Measurements from ENCODE around the gene DNAH10. TPM values are rescaled to one million over a fixed set of nuclear protein-coding genes. Genes with fewer than 3 reads are reported as not detected.

The DNAH10 gene
- total RNA-seq, 4 donors from 2014 or later, result 0.18 to 0.65 TPM; not detected in 2

GRCh38 chr12:123941000-123941399 is 178.9 kb downstream of the DNAH10 start:
- intact Hi-C loops (cut with DNase I; ENCODE audit: low total_unique reads), result no loop called here
- Histone ChIP-seq H3K9me3 (no peaks in the 10 kb centered on the region), H3K27ac (no peak overlapping the region), H3K27me3 (no peaks in the 10 kb centered on the region), H3K4me1 (no peaks in the 10 kb centered on the region), H3K36me3 (peaks cover 0 to 57% of the 10 kb centered on the region in 2 donors), H3K4me3 (no peak overlapping the region)
- DNase-seq (no peak), ATAC-seq (no peak)
- in situ Hi-C loops (cut with MboI; ENCODE audit: low sequenced_read_pairs in 4 of 4), result no loop called here
- TF ChIP-seq, protein P1, sequence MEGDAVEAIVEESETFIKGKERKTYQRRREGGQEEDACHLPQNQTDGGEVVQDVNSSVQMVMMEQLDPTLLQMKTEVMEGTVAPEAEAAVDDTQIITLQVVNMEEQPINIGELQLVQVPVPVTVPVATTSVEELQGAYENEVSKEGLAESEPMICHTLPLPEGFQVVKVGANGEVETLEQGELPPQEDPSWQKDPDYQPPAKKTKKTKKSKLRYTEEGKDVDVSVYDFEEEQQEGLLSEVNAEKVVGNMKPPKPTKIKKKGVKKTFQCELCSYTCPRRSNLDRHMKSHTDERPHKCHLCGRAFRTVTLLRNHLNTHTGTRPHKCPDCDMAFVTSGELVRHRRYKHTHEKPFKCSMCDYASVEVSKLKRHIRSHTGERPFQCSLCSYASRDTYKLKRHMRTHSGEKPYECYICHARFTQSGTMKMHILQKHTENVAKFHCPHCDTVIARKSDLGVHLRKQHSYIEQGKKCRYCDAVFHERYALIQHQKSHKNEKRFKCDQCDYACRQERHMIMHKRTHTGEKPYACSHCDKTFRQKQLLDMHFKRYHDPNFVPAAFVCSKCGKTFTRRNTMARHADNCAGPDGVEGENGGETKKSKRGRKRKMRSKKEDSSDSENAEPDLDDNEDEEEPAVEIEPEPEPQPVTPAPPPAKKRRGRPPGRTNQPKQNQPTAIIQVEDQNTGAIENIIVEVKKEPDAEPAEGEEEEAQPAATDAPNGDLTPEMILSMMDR (IDR thresholded peaks at IDR 0.05 in 4 of 5, conservative IDR thresholded peaks at IDR 0.05 in 1 of 5), result no peak
- TF ChIP-seq POLR2A (IDR thresholded peaks at IDR 0.05), result no peak

DNA sequence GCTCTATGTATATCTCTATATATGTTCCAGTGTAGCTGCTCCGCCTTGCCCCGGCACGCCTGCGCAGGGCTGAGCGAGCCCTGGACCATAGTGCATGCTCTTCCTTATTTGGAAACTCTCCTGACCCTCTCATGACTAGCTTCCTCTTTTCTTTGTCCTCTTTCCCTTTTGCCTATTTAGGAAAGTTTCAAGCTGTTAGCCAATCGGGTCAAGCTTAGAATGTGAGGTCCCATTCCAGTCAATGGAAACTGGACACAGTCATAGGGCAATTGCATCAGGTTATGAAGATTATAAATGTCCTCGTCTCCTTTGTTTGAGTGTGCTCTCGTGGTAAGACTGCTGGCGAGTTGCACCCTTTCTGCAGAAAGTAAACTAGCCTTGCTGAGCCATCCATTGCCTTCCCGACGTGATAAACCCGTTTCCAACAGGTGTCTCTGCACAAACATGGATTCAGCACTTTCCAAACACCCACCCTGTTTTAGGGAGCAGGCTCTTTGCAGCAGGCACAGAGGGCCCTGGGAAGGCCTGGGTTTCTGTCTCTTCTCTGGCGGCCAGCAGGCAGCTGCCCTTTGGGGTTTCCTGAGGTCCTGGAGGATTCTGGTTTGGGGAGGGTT is 179.6 kb downstream of the DNAH10 start:
- Histone ChIP-seq H3K4me3 (no peak overlapping the region), H3K27me3 (no peaks in the 10 kb centered on the region), H3K9me3 (no peaks in the 10 kb centered on the region), H3K4me1 (no peaks in the 10 kb centered on the region), H3K36me3 (peaks cover 0 to 53% of the 10 kb centered on the region in 2 donors), H3K27ac (no peak overlapping the region)
- DNase-seq (no peak), ATAC-seq (no peak)
- intact Hi-C loops (cut with DNase I; ENCODE audit: low total_unique reads), result no loop called here
- in situ Hi-C loops (cut with MboI; ENCODE audit: low sequenced_read_pairs in 4 of 4), result no loop called here
- TF ChIP-seq, protein P1 (IDR thresholded peaks at IDR 0.05 in 4 of 5, conservative IDR thresholded peaks at IDR 0.05 in 1 of 5), result no peak
- TF ChIP-seq POLR2A (IDR thresholded peaks at IDR 0.05), result no peak

DNA sequence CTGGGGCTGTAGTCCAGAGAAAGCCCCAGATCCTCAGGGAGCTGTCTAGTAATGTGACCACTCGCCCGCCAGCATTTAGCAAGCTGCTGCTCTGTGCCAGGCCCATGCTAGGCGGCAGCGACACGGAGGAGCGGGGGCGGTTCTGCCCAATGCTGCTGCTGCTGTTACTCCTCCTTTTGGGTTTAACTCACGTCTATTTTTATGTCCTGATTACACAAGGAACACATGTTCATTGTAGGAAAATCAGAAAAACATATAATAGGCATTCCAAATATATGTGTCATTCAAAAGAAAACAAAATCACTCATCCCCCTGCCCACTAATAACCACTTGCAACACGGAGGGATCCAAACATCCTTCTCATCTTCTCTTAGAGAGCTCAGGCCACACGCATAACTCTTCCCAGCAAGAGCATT is 180.1 kb downstream of the DNAH10 start:
- ATAC-seq, result no peak
- Histone ChIP-seq H3K27me3 (no peaks in the 10 kb centered on the region), H3K4me3 (no peak overlapping the region), H3K36me3 (peaks cover 0 to 49% of the 10 kb centered on the region in 2 donors), H3K4me1 (no peaks in the 10 kb centered on the region), H3K27ac (no peak overlapping the region), H3K9me3 (no peaks in the 10 kb centered on the region)
- intact Hi-C loops (cut with DNase I; ENCODE audit: low total_unique reads), result no loop called here
- TF ChIP-seq POLR2A (IDR thresholded peaks at IDR 0.05), result no peak
- TF ChIP-seq, protein P1 (IDR thresholded peaks at IDR 0.05 in 4 of 5, conservative IDR thresholded peaks at IDR 0.05 in 1 of 5), result no peak
- in situ Hi-C loops (cut with MboI; ENCODE audit: low sequenced_read_pairs in 4 of 4), result no loop called here
- no peak for DNase-seq

DNA sequence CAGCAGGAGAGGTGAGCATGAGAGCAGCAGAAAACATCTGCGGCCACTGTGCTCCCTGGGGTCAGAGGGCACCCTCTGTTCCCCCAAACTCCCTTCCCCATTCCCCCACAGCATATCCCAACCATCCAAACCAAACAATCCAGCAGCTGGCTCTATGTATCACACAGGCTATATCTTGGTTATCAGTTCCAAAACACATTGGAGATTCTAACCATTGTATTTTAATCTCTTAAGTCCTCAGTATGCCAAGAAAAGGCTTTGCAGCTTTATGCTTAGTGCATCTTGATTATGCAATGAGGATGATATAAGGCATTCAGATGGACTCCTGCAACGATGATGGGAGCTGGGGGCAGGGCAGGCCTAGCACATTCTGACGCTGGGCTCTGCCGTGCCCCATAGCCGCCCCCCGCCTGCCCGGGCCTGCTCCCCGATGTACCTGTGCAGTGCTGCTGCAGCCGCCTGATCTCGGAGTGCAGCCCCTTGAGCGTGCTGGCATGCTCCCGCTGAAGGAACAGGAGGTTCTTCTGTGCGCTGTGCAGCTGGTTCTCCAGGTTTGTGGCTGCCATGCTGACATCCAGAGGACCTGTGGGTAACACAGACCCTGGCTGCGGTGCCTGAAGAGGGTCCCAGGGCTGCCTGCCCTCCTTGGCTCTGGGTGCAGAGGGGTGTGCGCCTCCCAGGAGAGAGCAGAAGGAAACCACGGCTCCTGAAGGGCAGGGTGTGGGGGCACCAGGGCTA is 181.0 kb downstream of the DNAH10 start:
- intact Hi-C loops (cut with DNase I; ENCODE audit: low total_unique reads), result no loop called here
- ATAC-seq, result no peak
- Histone ChIP-seq H3K27me3 (no peaks in the 10 kb centered on the region), H3K27ac (no peak overlapping the region), H3K9me3 (no peaks in the 10 kb centered on the region), H3K36me3 (peaks cover 0 to 43% of the 10 kb centered on the region in 2 donors), H3K4me3 (no peak overlapping the region), H3K4me1 (no peaks in the 10 kb centered on the region)
- DNase-seq, result no peak
- no peak for TF ChIP-seq POLR2A (IDR thresholded peaks at IDR 0.05)
- TF ChIP-seq, protein P1 (IDR thresholded peaks at IDR 0.05 in 4 of 5, conservative IDR thresholded peaks at IDR 0.05 in 1 of 5), result no peak
- in situ Hi-C loops (cut with MboI; ENCODE audit: low sequenced_read_pairs in 4 of 4), result no loop called here
